Activated CD8-positive, alpha-beta memory T cell treated with anti-CD3 and anti-CD28 coated beads, Interleukin-2, amount 10 ng/mL, durations not matched to agents 7 days and 5 days (primary cell): ENCODE measurements around the gene FASTK. TPM values are rescaled to one million over a fixed set of nuclear protein-coding genes. Genes with fewer than 3 reads are reported as not detected.

Experiments used
- ATAC-seq: fragments of 150-1000 bp; cut with Tn5 transposase; one replicate; pipeline ENCODE4 v1.10.0; 2021; ENCODE audit warnings: moderate library complexity
- CTCF ChIA-PET: fragments of 350-600 bp; sonication (Branson Sonifier 250); formaldehyde crosslinking; loops from one replicate; lab custom pipeline; 2021; ENCODE audit warnings: antibody characterized with exemption; lab: Charles Lee
- DNase-seq: peaks from one replicate; pipeline ENCODE4 v3.0.0-alpha.2; 2020
- H3K27ac Mint-ChIP-seq: one replicate; pipeline ENCODE4 v1.8.0; 2021; ENCODE audit warnings: mild to moderate bottlenecking, mixed read lengths
- H3K27me3 Mint-ChIP-seq: one replicate; pipeline ENCODE4 v1.8.0; 2021; ENCODE audit warnings: mixed read lengths
- H3K36me3 Mint-ChIP-seq: one replicate; pipeline ENCODE4 v1.8.0; 2021; ENCODE audit warnings: mild to moderate bottlenecking, mixed read lengths
- H3K4me1 Mint-ChIP-seq: one replicate; pipeline ENCODE4 v1.8.0; 2021; ENCODE audit warnings: mixed read lengths
- H3K4me3 Mint-ChIP-seq: one replicate; pipeline ENCODE4 v1.8.0; 2021; ENCODE audit warnings: mild to moderate bottlenecking, moderate library complexity, mixed read lengths
- H3K9me3 Mint-ChIP-seq: one replicate; pipeline ENCODE4 v1.8.0; 2022; ENCODE audit warnings: low read depth, mixed read lengths
- total RNA-seq, 2 experiments: library from RNA; stranded (reverse); gene quantifications; one replicate each; pipeline ENCODE4 v1.2.3, GENCODE V29; 2021

The FASTK gene
- total RNA-seq, 2 experiments from 2014 or later: 77.7 to 79.5 TPM

GRCh38 chr7:151071032-151071866, 9.4 kb downstream of the FASTK start:
- H3K27ac Mint-ChIP-seq: no peak overlapping the region

GRCh38 chr7:151070574-151070960, 10.0 kb downstream of the FASTK start:
- Mint-ChIP-seq H3K4me3 (no peak overlapping the region), H3K27me3 (no peaks in the 10 kb centered on the region), H3K36me3 (peaks cover 20% of the 10 kb centered on the region), H3K4me1 (peaks cover 9% of the 10 kb centered on the region), H3K9me3 (no peaks in the 10 kb centered on the region), H3K27ac (no peak overlapping the region)
- ATAC-seq (no peak), DNase-seq (no peak)
- CTCF ChIA-PET: interaction anchor here (1.2 kb wide), 1 partner anchor 10 kb away, joined by 3 read pairs; the partner anchor contains the start of gene FASTK

More at GRCh38 chr7:151071032-151071866, 9.4 kb downstream of the FASTK start:
- CTCF ChIA-PET: interaction anchor here (1.2 kb wide), 1 partner anchor 9 kb away, joined by 3 read pairs; the partner anchor contains the start of gene FASTK
- peaks cover 23% of the 10 kb centered on the region for H3K36me3 Mint-ChIP-seq
- no peak overlapping the region for H3K4me3 Mint-ChIP-seq
- no peaks in the 10 kb centered on the region for H3K9me3 Mint-ChIP-seq
- DNase-seq: no peak
- no peaks in the 10 kb centered on the region for H3K27me3 Mint-ChIP-seq
- ATAC-seq: no peak
- H3K4me1 Mint-ChIP-seq: peaks cover 9% of the 10 kb centered on the region

GRCh38 chr7:151069841-151070573, 10.6 kb downstream of the FASTK start:
- Mint-ChIP-seq H3K27me3 (no peaks in the 10 kb centered on the region), H3K9me3 (no peaks in the 10 kb centered on the region), H3K4me1 (peaks cover 9% of the 10 kb centered on the region), H3K27ac (no peak overlapping the region), H3K36me3 (peaks cover 22% of the 10 kb centered on the region), H3K4me3 (no peak overlapping the region)
- no peak for DNase-seq
- CTCF ChIA-PET: interaction anchor here (1.2 kb wide), 1 partner anchor 10 kb away, joined by 3 read pairs; the partner anchor contains the start of gene FASTK
- ATAC-seq: no peak

GRCh38 chr7:151068069-151068773, 12.4 kb downstream of the FASTK start:
- DNase-seq: no peak
- no peak overlapping the region for H3K4me3 Mint-ChIP-seq
- no peaks in the 10 kb centered on the region for H3K9me3 Mint-ChIP-seq
- H3K36me3 Mint-ChIP-seq: peaks cover 19% of the 10 kb centered on the region
- no peaks in the 10 kb centered on the region for H3K27me3 Mint-ChIP-seq
- ATAC-seq: no peak
- H3K27ac Mint-ChIP-seq: no peak overlapping the region
- CTCF ChIA-PET: interaction anchor here (1.3 kb wide), 2 partner anchors 12 to 16 kb away, joined by 3 to 4 read pairs; partner anchors contain the start of genes FASTK and TMUB1
- H3K4me1 Mint-ChIP-seq: no peaks in the 10 kb centered on the region

GRCh38 chr7:151066273-151066974, 14.2 kb downstream of the FASTK start:
- peaks cover 5% of the 10 kb centered on the region for H3K4me1 Mint-ChIP-seq
- no peaks in the 10 kb centered on the region for H3K9me3 Mint-ChIP-seq
- H3K36me3 Mint-ChIP-seq: peaks cover 13% of the 10 kb centered on the region
- CTCF ChIA-PET: no interaction called here
- H3K27me3 Mint-ChIP-seq: no peaks in the 10 kb centered on the region
- H3K27ac Mint-ChIP-seq: no peak overlapping the region
- ATAC-seq (no peak), DNase-seq (no peak)
- H3K4me3 Mint-ChIP-seq: no peak overlapping the region

GRCh38 chr7:151065516-151065915, 15.1 kb downstream of the FASTK start:
- Mint-ChIP-seq H3K36me3 (peaks cover 13% of the 10 kb centered on the region), H3K27ac (no peak overlapping the region)

GRCh38 chr7:151064993-151065392, 15.6 kb downstream of the FASTK start:
- no peak overlapping the region for H3K4me3 Mint-ChIP-seq
- H3K4me1 Mint-ChIP-seq: peaks cover 13% of the 10 kb centered on the region
- no peaks in the 10 kb centered on the region for H3K9me3 Mint-ChIP-seq
- no peak overlapping the region for H3K27ac Mint-ChIP-seq
- ATAC-seq (no peak), DNase-seq (no peak)
- H3K36me3 Mint-ChIP-seq: peaks cover 12% of the 10 kb centered on the region
- CTCF ChIA-PET: no interaction called here
- no peaks in the 10 kb centered on the region for H3K27me3 Mint-ChIP-seq

More at GRCh38 chr7:151065516-151065915, 15.1 kb downstream of the FASTK start:
- CTCF ChIA-PET: no interaction called here
- ATAC-seq (no peak), DNase-seq (no peak)
- Mint-ChIP-seq H3K4me3 (no peak overlapping the region), H3K27me3 (no peaks in the 10 kb centered on the region), H3K9me3 (no peaks in the 10 kb centered on the region), H3K4me1 (peaks cover 13% of the 10 kb centered on the region)

- no peaks in the 10 kb centered on the region for H3K9me3 Mint-ChIP-seq
- peaks cover 13% of the 10 kb centered on the region for H3K4me1 Mint-ChIP-seq
- H3K27ac Mint-ChIP-seq: no peak overlapping the region
- CTCF ChIA-PET: no interaction called here
- H3K4me3 Mint-ChIP-seq: no peak overlapping the region
- no peaks in the 10 kb centered on the region for H3K27me3 Mint-ChIP-seq
- peaks cover 11% of the 10 kb centered on the region for H3K36me3 Mint-ChIP-seq
- DNase-seq (no peak), ATAC-seq (no peak)
Observed at GRCh38 chr7:151064454-151064853, 16.2 kb downstream of the FASTK start.

GRCh38 chr7:151063212-151063561, 17.4 kb downstream of the FASTK start:
- H3K27me3 Mint-ChIP-seq: no peaks in the 10 kb centered on the region
- ATAC-seq: no peak

GRCh38 chr7:151062399-151063211, 18.0 kb downstream of the FASTK start:
- Mint-ChIP-seq H3K27ac (no peak overlapping the region), H3K9me3 (no peaks in the 10 kb centered on the region), H3K27me3 (no peaks in the 10 kb centered on the region), H3K4me3 (no peak overlapping the region), H3K4me1 (peaks cover 22% of the 10 kb centered on the region), H3K36me3 (peaks cover 8% of the 10 kb centered on the region)
- CTCF ChIA-PET: interaction anchor here (0.8 to 1.1 kb wide), 2 partner anchors 18 to 61 kb away, joined by 3 to 4 read pairs; partner anchors contain the start of gene FASTK
- ATAC-seq (no peak), DNase-seq (no peak)

More at GRCh38 chr7:151063212-151063561, 17.4 kb downstream of the FASTK start:
- Mint-ChIP-seq H3K9me3 (no peaks in the 10 kb centered on the region), H3K4me3 (no peak overlapping the region), H3K27ac (no peak overlapping the region), H3K4me1 (peaks cover 22% of the 10 kb centered on the region), H3K36me3 (peaks cover 10% of the 10 kb centered on the region)
- CTCF ChIA-PET: interaction anchor here (1.1 kb wide), 1 partner anchor 61 kb away, joined by 4 read pairs; no protein-coding TSS in a partner anchor
- no peak for DNase-seq

- CTCF ChIA-PET: interaction anchor here (0.8 kb wide), 1 partner anchor 18 kb away, joined by 3 read pairs; the partner anchor contains the start of gene FASTK
- H3K36me3 Mint-ChIP-seq: peaks cover 3% of the 10 kb centered on the region
- H3K9me3 Mint-ChIP-seq: no peaks in the 10 kb centered on the region
- no peak overlapping the region for H3K4me3 Mint-ChIP-seq
- H3K27me3 Mint-ChIP-seq: no peaks in the 10 kb centered on the region
- H3K4me1 Mint-ChIP-seq: peaks cover 27% of the 10 kb centered on the region
- no peak for DNase-seq
- ATAC-seq: no peak
- H3K27ac Mint-ChIP-seq: no peak overlapping the region
Observed at GRCh38 chr7:151062111-151062398, 18.6 kb downstream of the FASTK start.
